ENCODE data around the gene NALCN. TPM values are rescaled to one million over a fixed set of nuclear protein-coding genes. Genes with fewer than 3 reads are reported as not detected.

Gene NALCN
- total and polyA plus RNA-seq, 2 of the 8 experiments (the other 6 are each of a cell fraction or from before 2014, with no cell fraction given) = 0.26 to 0.54 TPM

DNA sequence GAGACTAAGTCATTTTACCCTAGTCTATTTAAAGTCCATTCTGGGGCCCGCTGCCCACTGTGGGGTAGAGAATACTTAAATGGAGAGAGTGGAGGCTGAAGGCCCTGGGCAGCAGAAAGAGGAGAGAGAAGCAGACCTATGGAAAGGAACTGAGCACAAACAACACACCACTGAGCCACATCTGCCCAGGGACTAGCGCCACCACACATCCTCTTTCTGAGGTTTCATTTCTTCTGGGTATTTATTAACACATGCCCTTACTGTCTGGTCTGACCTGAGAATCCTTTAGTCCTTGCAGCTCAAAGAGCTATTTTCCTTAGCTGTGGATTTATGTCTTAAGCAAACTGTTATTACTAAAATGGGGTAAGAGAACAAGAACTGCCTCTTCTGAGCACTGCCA lies 154.0 kb downstream of the NALCN start:
- Histone ChIP-seq H3K36me3 (ENCODE audit: control insufficient read depth in 2 of 4, insufficient read depth in 4 of 4, low read length in 3 of 4) (no peaks in the 10 kb centered on the region), H3K14ac (ENCODE audit: insufficient read length) (no peak overlapping the region), H2AK5ac (ENCODE audit: low read depth, low read length) (no peak overlapping the region), H3K4ac (replicated peaks; ENCODE audit: insufficient read length, low read depth, low read length) (no peak overlapping the region), H4K91ac (replicated peaks; ENCODE audit: insufficient read length, low read length) (no peak overlapping the region), H4K20me1 (replicated peaks in 1 of 2; ENCODE audit: control insufficient read depth in 1 of 2, insufficient read depth in 2 of 2, low read length in 2 of 2) (no peaks in the 10 kb centered on the region), H3K23ac (ENCODE audit: insufficient read length) (no peak overlapping the region), H4K8ac (ENCODE audit: extremely low read depth, insufficient read depth, low read length) (no peak overlapping the region), H3K4me1 (replicated peaks in 1 of 4; ENCODE audit: control insufficient read depth in 3 of 4, insufficient read depth in 4 of 4, low read length in 3 of 4) (no peaks in the 10 kb centered on the region), H3K4me2 (ENCODE audit: insufficient read depth in 1 of 2, low read depth in 2 of 2, low read length in 2 of 2) (no peak overlapping the region), H3K79me2 (ENCODE audit: control insufficient read depth in 1 of 2, insufficient read depth in 2 of 2, low read length in 2 of 2) (no peaks in the 10 kb centered on the region), H2BK120ac (replicated peaks; ENCODE audit: low read depth, low read length) (no peak overlapping the region), H2AFZ (ENCODE audit: low read length) (no peak overlapping the region), H2BK15ac (ENCODE audit: low read length) (no peak overlapping the region), H2BK20ac (ENCODE audit: low read length) (no peak overlapping the region), H3K56ac (replicated peaks; ENCODE audit: insufficient read length, low read depth, low read length) (no peak overlapping the region), H3K23me2 (ENCODE audit: low read depth, low read length) (no peaks in the 10 kb centered on the region), H4K5ac (ENCODE audit: insufficient read length, low read depth, low read length) (no peak overlapping the region), H3K18ac (ENCODE audit: extremely low read depth, low read length) (no peak overlapping the region), H3K27ac (ENCODE audit: low read depth, low read length) (no peak overlapping the region), H2BK12ac (ENCODE audit: low read depth, low read length) (no peak overlapping the region), H3K9ac (replicated peaks in 1 of 4; ENCODE audit: extremely low read depth in 1 of 4, low read depth in 3 of 4, low read length in 3 of 4) (no peak overlapping the region), H3K9me3 (ENCODE audit: insufficient read depth in 2 of 2, low read depth in 1 of 2, low read length in 1 of 2) (no peaks in the 10 kb centered on the region), H3K79me1 (ENCODE audit: low read depth, low read length) (no peaks in the 10 kb centered on the region), H3K27me3 (replicated peaks in 1 of 4; ENCODE audit: control insufficient read depth in 3 of 4, extremely low read depth in 1 of 4, insufficient read depth in 3 of 4, low read length in 3 of 4) (no peaks in the 10 kb centered on the region), H2BK5ac (ENCODE audit: low read depth, low read length) (no peak overlapping the region), H3K4me3 (ENCODE audit: extremely low read depth in 1 of 4, insufficient read depth in 2 of 4, low read depth in 3 of 4, low read length in 4 of 4) (no peak overlapping the region)
- 89% methylated on average over 2 of the region's 2 CpGs; no CpG with 5 or more reads in 1 of the 2 experiments for WGBS, 2 experiments (ENCODE audit: extremely low coverage in 1 of 2, insufficient coverage in 1 of 2, insufficient read length in 1 of 2, insufficient replicate concordance in 2 of 2, low coverage in 1 of 2, low lambda C conversion rate in 2 of 2, missing lambda C conversion rate in 1 of 2)
- TF ChIP-seq SIX5 (IDR thresholded peaks at IDR 0.05; ENCODE audit: low read depth, low read length) (no peak), RFX5 (IDR thresholded peaks at IDR 0.05; ENCODE audit: borderline replicate concordance, low read depth, low read length) (no peak), FOSL1 (IDR thresholded peaks at IDR 0.05; ENCODE audit: insufficient read depth, low read depth, low read length) (no peak), GABPA (IDR thresholded peaks at IDR 0.05; ENCODE audit: borderline replicate concordance, insufficient read depth, low read length) (no peak), BCL11A (IDR thresholded peaks at IDR 0.05; ENCODE audit: low read depth in 2 of 2, low read length in 2 of 2) (no peak)
- ChIA-PET CTCF (ENCODE audit: partially characterized antibody) (interaction anchor here (1.1 kb wide), 1 partner anchor 10 kb away, joined by 3 read pairs; no protein-coding TSS in a partner anchor), POLR2A (ENCODE audit: partially characterized antibody) (no interaction called here)
- DNase-seq (ENCODE audit: low read depth in 1 of 2, low spot score in 2 of 2) = no peak
- no peak for FAIRE-seq

Data from H1 (cell line).